Tibial nerve (tissue), 4 donors: ENCODE measurements around the gene OSBPL8. TPM values are rescaled to one million over a fixed set of nuclear protein-coding genes. Genes with fewer than 3 reads are reported as not detected.

Experiments used
- DNase-seq, 2 donors: peaks; one replicate each; pipeline ENCODE4 v3.0.0-alpha.2; 2019; ENCODE audit warnings: low spot score in 2 of 2
- H3K27ac ChIP-seq, 4 donors: fragments of 200-600 bp; sonication (generic) in 3 of 4; one replicate each; pipeline ENCODE4 v1.5.1; 2017 to 2019; ENCODE audit warnings: mild to moderate bottlenecking in 1 of 4
- H3K27me3 ChIP-seq, 2 donors: fragments of 200-600 bp; sonication (generic) in 1 of 2; one replicate each; pipeline versions ENCODE4 v1.5.1 to v1.6.0; 2017 to 2019
- H3K36me3 ChIP-seq, 3 donors: fragments of 200-600 bp; sonication (generic); one replicate each; pipeline ENCODE4 v1.5.1; 2018 to 2019
- H3K4me1 ChIP-seq, 4 donors: fragments of 200-600 bp; sonication (generic) in 3 of 4; one replicate each; pipeline ENCODE4 v1.5.1; 2017 to 2019
- H3K4me3 ChIP-seq, 4 donors: fragments of 200-600 bp; sonication (generic) in 3 of 4; one replicate each; pipeline ENCODE4 v1.5.1; 2017 to 2019; ENCODE audit warnings: mild to moderate bottlenecking in 1 of 4, moderate library complexity in 1 of 4
- H3K9me3 ChIP-seq, 4 donors: fragments of 200-600 bp; sonication (generic) in 3 of 4; one replicate each; pipeline ENCODE4 v1.5.1; 2017 to 2019
- CTCF ChIP-seq, 5 experiments: fragments of 200-600 bp in 3 of 5; fragments of 450-650 bp in 2 of 5; sonication (generic) in 3 of 5; IDR thresholded peaks; one replicate each; pipeline ENCODE4 v1.5.1; 2016 to 2019; ENCODE audit warnings: antibody characterized with exemption in 5 of 5, mild to moderate bottlenecking in 3 of 5, moderate library complexity in 2 of 5
- EP300 ChIP-seq, 2 donors: sonication (generic); formaldehyde crosslinking; IDR thresholded peaks; one replicate each; pipeline ENCODE4 v1.6.1; 2017; ENCODE audit warnings: antibody characterized with exemption in 2 of 2, mild to moderate bottlenecking in 1 of 2
- POLR2A ChIP-seq, 2 donors: fragments of 450-650 bp; IDR thresholded peaks; one replicate each; pipeline ENCODE4 v1.6.1; 2017; ENCODE audit warnings: antibody characterized with exemption in 2 of 2, mild to moderate bottlenecking in 2 of 2, moderate library complexity in 2 of 2
- WGBS, 2 donors: methylation state at CpG; one replicate each; pipeline ENCODE4 v1.1.5; 2018; 5-methylcytosine and 5-hydroxymethylcytosine counted together
- total RNA-seq, 4 donors: library from RNA; depleted of rRNA; stranded (reverse); fragments of >200 nt; gene quantifications; one replicate each; pipeline ENCODE4 v1.1.0, GENCODE V29; 2016

The OSBPL8 gene
- total RNA-seq, 4 donors from 2014 or later: 90.9 to 151 (median 119) TPM

GRCh38 chr12:76549131-76549530 is 10.4 kb downstream of the OSBPL8 start:
- H3K36me3 ChIP-seq: no peaks in the 10 kb centered on the region
- H3K27me3 ChIP-seq: no peaks in the 10 kb centered on the region
- H3K9me3 ChIP-seq: no peaks in the 10 kb centered on the region
- WGBS, 2 donors: 70 to 75% methylated on average over 4 of the region's 4 CpGs
- no peak for TF ChIP-seq CTCF (IDR thresholded peaks at IDR 0.05)
- no peak overlapping the region for H3K4me3 ChIP-seq
- no peak for DNase-seq
- H3K27ac ChIP-seq: no peak overlapping the region
- peaks cover 0 to 59% (median 15%) of the 10 kb centered on the region in 4 donors for H3K4me1 ChIP-seq

GRCh38 chr12:76548222-76548837 is 11.2 kb downstream of the OSBPL8 start:
- no peak overlapping the region for H3K4me3 ChIP-seq
- H3K36me3 ChIP-seq: no peaks in the 10 kb centered on the region
- H3K27ac ChIP-seq: no peak overlapping the region
- DNase-seq: no peak
- 78 to 89% methylated on average over 3 of the region's 3 CpGs for WGBS, 2 donors
- H3K27me3 ChIP-seq: no peaks in the 10 kb centered on the region
- peaks cover 0 to 57% (median 14%) of the 10 kb centered on the region in 4 donors for H3K4me1 ChIP-seq
- TF ChIP-seq POLR2A (IDR thresholded peaks at IDR 0.05) (no peak), CTCF (IDR thresholded peaks at IDR 0.05) (no peak), EP300 (IDR thresholded peaks at IDR 0.05) (no peak)
- H3K9me3 ChIP-seq: no peaks in the 10 kb centered on the region

- no peak for DNase-seq
- no peaks in the 10 kb centered on the region for H3K9me3 ChIP-seq
- H3K27ac ChIP-seq: no peak overlapping the region
- H3K27me3 ChIP-seq: no peaks in the 10 kb centered on the region
- TF ChIP-seq CTCF (IDR thresholded peaks at IDR 0.05) (no peak), EP300 (IDR thresholded peaks at IDR 0.05) (no peak), POLR2A (IDR thresholded peaks at IDR 0.05) (no peak)
- 50 to 70% methylated on average over 1 of the region's 1 CpG for WGBS, 2 donors
- H3K36me3 ChIP-seq: no peaks in the 10 kb centered on the region
- H3K4me1 ChIP-seq: peaks cover 0 to 58% (median 14%) of the 10 kb centered on the region in 4 donors
- H3K4me3 ChIP-seq: no peak overlapping the region
Measured at GRCh38 chr12:76547526-76547925, 12.0 kb downstream of the OSBPL8 start.

- Histone ChIP-seq H3K4me3 (no peak overlapping the region), H3K4me1 (peaks cover 0 to 58% (median 13%) of the 10 kb centered on the region in 4 donors), H3K9me3 (no peaks in the 10 kb centered on the region), H3K36me3 (no peaks in the 10 kb centered on the region), H3K27ac (no peak overlapping the region), H3K27me3 (no peaks in the 10 kb centered on the region)
- no peak for TF ChIP-seq EP300 (IDR thresholded peaks at IDR 0.05)
- no peak for TF ChIP-seq POLR2A (IDR thresholded peaks at IDR 0.05)
- WGBS, 2 donors: 73 to 75% methylated on average over 3 of the region's 3 CpGs
- no peak for DNase-seq
Measured at GRCh38 chr12:76546889-76547288, 12.7 kb downstream of the OSBPL8 start.

- Histone ChIP-seq H3K4me3 (no peak overlapping the region), H3K27ac (no peak overlapping the region), H3K9me3 (no peaks in the 10 kb centered on the region), H3K36me3 (no peaks in the 10 kb centered on the region), H3K27me3 (no peaks in the 10 kb centered on the region), H3K4me1 (peaks cover 0 to 49% (median 9%) of the 10 kb centered on the region in 4 donors)
- 84 to 88% methylated on average over 1 of the region's 1 CpG for WGBS, 2 donors
- TF ChIP-seq EP300 (IDR thresholded peaks at IDR 0.05) (no peak), CTCF (IDR thresholded peaks at IDR 0.05) (no peak), POLR2A (IDR thresholded peaks at IDR 0.05) (no peak)
- DNase-seq: no peak
Measured at GRCh38 chr12:76545486-76545885, 14.1 kb downstream of the OSBPL8 start.
